T follicular helper cell (primary cell): ENCODE data around the gene TMEFF2.
"Not testable (repeated sequence)": the region's sequence is repeated elsewhere in the genome, so short reads cannot be mapped to it uniquely, and the experiment has no call there.

Source experiments
- DNase-seq: peaks from one replicate; pipeline ENCODE4 v3.0.0-alpha.2; 2020; ENCODE audit warnings: low read depth

TMEFF2 gene

DNA sequence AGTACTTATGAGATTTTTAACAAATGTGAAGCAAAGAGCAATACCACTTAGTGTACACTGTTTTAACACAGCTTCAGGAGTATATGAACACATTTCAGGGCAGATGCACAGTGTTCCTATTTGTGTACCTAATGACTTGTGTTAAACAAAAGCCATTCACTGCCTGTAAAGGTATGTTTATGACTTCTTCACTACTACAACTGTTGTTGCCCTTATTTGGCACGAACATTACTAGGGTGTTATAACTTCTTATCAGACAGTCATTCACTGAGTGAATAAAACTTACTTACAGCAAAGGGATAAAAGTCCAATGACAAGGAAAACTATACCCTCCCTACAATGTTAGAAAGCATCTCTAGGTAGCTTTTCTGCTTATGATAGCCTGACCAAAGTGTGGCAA, 262.4 kb downstream of the TMEFF2 start:
- no peak for DNase-seq

GRCh38 chr2:191931329-191931728, 263.4 kb downstream of the TMEFF2 start:
- no peak for DNase-seq

DNA sequence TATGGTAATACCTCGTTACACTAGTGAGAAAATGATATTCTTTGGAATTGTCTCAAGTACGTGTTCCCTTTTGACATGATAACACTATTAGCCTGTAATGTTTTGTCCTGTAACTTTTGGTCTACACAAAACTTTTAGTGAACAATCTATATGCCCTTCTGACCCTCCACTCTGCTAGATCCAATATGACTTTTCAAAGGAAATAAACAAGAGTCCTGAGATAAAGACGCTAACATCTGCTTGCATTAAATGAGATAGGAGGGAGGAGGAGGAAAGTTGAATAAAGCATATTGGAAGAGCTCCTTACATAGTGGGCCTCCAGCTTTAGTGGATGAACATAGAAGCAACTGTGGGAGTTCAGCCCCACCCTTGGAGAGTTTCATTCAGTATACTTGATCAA, 264.5 kb downstream of the TMEFF2 start:
- DNase-seq, result no peak

DNA sequence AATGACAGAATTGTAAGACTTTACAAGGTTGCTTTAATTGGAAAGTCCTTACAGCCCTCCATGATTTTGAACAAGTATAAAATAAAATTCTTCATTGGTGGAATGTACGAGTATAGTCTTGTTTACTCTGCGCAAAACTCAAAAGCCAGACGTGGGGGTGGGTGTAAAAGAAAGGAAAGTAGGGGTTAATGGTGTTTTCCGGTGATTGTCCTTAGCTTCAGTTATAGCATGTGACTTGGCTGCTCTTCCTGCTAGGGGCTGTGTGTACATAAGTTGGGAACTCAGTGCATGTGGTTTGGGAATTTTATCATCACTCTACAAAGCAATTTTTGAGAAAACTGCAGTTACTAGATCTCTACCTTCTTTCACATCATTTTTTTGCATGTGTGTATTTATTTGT, 265.4 kb downstream of the TMEFF2 start:
- no peak for DNase-seq

DNA sequence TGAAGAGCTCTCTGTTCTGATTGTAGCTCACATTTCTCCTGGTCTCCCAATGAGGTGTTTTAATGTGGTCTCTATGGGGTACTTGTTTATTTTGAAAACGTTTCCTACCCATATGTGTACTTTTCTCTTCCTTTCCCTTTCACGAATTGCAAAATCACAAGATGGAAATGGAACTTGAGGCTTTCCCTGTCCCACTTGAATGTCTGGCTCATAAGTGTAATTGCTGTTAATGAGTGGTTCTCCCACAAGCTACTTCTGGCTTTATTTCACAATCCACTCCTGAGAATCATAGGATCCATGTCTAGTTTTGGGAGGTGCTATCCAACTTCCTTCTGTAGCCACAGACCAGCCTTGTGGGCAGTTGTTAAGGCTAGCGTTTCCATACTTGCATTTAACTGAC, 266.7 kb downstream of the TMEFF2 start:
- DNase-seq, result no peak

- DNase-seq, result no peak
Measured at GRCh38 chr2:191927319-191927867, 267.3 kb downstream of the TMEFF2 start.

GRCh38 chr2:191926671-191927070, 268.1 kb downstream of the TMEFF2 start:
- DNase-seq, result no peak

DNA sequence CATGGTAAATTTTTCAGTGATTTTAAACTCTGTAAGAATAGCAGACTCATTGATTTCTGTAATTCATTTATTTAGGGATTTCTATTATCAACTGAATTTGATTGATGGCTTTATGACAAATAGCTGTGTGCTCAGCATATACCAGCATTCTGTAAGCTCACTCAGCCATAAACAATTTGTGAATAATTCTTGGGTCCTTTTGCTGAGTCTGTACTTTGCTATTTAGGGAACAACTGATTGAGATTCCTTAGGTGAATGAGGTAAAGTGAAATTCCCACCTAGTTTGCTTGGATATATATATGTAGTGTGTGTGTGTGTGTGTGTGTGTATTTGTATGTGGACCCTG, 271.1 kb downstream of the TMEFF2 start:
- no peak for DNase-seq

DNA sequence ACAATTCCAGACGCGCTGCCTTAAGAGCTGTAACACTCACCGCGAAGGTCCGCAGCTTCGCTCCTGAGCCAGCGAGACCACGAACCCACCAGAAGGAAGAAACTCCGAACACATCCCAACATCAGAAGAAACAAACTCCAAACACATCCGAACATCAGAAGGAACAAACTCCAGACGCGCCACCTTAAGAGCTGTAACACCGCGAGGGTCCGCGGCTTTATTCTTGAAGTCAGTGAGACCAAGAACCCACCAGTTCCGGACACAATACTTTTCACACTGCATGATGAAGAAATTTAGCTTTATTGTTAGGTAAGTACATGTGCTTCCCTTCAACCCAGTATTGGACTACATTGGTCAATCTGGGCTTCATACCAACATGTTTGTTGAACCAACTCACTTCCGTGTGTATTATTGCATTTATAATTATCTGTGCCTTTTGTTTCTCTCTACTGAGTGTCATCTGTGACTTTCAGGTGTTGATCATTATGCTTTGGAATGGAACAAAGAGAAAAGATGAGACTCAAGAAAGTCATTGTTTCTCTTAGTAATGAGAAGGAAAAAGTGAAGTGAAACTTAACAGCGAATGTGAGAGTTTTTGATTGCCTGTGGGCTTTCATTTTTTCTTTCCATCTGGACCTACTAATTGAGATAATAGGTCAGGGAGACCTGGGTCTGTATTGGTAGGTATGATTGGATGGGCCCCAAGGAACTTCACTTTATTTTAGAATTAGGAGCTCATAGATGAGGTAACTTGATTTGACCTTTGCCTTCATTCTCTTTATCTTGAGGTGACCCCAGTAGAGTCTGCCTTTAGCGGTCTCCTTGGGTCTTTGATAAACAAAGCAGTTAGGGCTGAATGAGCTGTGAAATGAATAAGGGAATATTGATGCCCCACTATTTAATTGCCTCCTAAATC, 271.7 kb downstream of the TMEFF2 start:
- no peak for DNase-seq

- DNase-seq, result not testable (repeated sequence)
Measured at GRCh38 chr2:191921650-191922049, 273.1 kb downstream of the TMEFF2 start.

- DNase-seq, result no peak
Measured at GRCh38 chr2:191920502-191920901, 274.2 kb downstream of the TMEFF2 start.

DNA sequence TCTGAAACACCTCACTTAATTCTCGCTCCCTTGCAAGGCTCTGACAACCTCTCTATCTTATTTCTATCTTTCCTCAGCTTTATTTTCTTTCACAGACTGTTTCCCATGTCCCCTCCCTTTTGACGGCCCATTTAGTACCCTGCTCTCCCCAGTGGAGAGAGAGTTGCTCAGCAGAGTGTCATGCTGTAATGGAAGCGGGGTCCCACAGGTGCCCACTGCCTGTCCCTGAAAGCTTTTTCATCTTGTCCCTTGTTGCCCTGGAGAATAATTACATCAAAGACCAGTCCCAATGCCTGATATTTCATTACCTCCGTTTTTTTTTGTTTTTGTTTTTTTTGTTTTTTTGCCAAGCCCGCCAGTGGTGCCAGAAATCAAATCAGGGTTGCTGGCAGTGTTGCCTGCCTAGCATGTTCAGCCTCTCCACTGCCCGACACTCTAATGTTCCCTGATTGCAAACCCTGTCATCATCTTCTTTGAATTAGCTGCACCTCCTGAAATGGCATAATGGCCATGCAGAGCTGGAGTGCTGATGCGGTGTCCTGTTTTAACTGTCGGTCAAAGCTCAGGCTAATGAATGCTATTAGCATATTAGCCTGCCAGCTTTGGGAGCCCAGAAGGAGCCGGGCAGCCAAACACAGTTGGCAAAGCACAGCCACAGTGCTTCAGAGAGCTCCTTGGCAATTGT, 276.6 kb downstream of the TMEFF2 start:
- no peak for DNase-seq

- DNase-seq, result no peak
Measured at GRCh38 chr2:191917430-191917881, 277.3 kb downstream of the TMEFF2 start.

GRCh38 chr2:191916826-191917225, 277.9 kb downstream of the TMEFF2 start:
- no peak for DNase-seq

DNA sequence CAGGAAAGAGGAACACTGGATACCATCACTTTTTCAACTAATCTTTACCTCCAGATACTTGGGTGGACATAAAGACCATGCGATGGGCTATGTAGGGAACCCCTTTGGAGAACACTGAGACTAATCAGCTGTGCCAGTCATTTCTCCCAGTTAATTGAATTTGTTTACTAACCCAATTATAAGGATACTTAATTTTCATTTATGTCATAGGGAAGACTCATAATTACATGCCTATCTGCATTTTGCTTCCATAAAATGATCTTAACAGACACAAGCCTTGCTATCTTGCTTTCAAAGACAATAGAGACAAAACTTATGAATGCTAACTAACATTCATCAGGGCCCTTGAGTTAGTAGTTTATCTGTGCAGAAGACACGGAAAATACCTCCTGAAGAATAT, 279.0 kb downstream of the TMEFF2 start:
- no peak for DNase-seq

- no peak for DNase-seq
Measured at GRCh38 chr2:191913796-191914195, 280.9 kb downstream of the TMEFF2 start.

GRCh38 chr2:191912764-191913163, 282.0 kb downstream of the TMEFF2 start:
- DNase-seq, result no peak

DNA sequence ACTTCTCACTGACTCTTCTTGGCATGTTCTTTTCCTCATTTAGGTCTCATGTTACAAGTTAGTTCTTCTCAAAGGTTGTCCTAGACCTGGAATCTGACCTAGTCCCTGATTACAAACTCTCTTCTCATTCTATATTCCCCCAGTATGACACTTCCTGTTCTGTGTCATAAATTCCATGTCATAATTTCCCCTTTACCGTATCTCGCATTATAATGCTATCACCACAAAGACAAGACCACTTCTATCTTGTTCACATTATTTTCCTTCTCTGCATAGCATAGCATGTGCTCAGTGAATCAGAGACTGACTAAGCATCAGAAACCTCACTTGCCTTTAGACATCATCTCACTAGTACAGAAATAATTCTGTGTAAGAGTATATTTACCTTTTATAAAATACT, 284.2 kb downstream of the TMEFF2 start:
- no peak for DNase-seq

DNA sequence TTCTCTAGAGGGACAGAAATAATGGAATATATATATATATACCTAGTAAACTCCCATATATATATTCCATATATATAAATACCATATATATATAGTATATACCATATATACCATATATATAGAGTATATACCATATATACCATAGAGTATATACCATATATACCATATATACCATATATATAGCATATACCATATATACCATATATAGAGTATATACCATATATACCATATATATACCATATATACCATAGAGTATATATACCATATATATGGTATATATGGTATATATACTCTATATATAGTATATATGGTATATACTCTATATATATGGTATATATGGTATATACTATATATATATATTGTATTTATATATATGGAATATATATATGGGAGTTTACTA, 285.9 kb downstream of the TMEFF2 start:
- DNase-seq, result no peak

DNA sequence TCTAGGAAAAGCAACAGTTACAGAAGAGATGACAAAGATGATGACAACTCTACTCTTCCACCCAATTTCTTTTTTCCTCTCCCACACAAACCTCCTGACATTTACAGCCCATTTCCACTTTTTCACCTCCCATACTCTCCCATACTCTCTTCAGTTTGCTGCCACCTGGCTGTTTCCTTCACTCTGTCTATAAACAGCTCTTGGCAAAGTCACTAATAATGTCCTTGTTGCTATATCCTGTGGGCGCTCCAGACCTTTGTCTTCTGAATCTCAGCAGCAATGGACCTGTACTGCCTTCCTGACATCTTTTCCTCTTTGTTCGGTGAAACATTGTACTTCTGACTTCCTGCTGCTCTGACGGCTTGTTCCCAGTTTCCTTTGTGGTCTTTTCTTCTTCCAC, 287.2 kb downstream of the TMEFF2 start:
- DNase-seq, result no peak

DNA sequence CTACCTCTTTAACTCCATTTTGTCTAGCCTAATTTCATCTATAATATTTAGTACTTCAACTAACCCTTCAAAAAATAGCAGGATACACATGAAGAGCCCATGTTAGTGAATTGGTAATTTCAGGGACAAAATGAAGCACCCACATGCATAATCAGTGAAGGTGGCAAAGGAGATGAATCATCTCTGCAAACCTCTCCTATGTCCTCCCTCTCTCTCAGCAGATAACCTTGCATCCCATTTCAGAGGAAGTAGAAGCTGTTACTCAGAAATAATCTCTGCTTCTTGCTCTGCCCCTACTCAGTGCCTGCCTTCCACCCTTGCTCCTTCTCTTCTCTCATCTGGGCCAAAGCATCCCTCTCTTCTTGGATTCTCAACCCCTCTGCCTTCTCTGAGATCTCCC, 287.6 kb downstream of the TMEFF2 start:
- no peak for DNase-seq

DNA sequence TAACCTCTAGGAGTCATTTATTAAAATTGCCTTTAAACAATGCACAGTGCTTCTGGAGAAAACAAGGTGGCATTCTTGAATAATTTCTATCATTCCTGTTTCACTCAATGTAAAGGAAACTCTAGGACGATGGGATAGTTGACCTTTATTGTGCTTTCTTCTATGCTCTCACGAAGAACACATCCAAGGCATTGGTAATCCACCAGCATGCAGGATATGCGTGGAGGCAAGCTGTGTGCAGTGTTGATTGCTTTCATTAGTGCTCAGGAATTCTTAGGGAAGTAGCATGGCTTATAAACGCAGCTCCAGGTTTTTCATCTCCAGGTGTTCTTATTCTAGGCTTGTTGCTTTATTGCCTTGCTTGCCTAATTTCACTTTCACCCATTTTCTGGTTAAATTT, 289.4 kb downstream of the TMEFF2 start:
- DNase-seq, result no peak

- no peak for DNase-seq
Measured at GRCh38 chr2:191901031-191901430, 293.7 kb downstream of the TMEFF2 start.
